Peyer's patch (tissue), 4 donors: ENCODE results near the gene AGAP1.

ENCODE experiments used
- POLR2A ChIP-seq, 2 donors: fragments of 450-650 bp; IDR thresholded peaks; one replicate each; pipeline ENCODE4 v1.5.1; 2017; ENCODE audit warnings: antibody characterized with exemption in 2 of 2, mild to moderate bottlenecking in 2 of 2, moderate library complexity in 2 of 2
- TF ChIP-seq, protein P1 (sequence below), 6 experiments: fragments of 450-650 bp in 4 of 6; fragments of 200-600 bp in 2 of 6; sonication (generic) in 1 of 6; IDR thresholded peaks; one replicate each; pipeline ENCODE4 v1.5.1; 2017 to 2019; ENCODE audit warnings: antibody characterized with exemption in 6 of 6, mild to moderate bottlenecking in 3 of 6, moderate library complexity in 1 of 6

DNA sequence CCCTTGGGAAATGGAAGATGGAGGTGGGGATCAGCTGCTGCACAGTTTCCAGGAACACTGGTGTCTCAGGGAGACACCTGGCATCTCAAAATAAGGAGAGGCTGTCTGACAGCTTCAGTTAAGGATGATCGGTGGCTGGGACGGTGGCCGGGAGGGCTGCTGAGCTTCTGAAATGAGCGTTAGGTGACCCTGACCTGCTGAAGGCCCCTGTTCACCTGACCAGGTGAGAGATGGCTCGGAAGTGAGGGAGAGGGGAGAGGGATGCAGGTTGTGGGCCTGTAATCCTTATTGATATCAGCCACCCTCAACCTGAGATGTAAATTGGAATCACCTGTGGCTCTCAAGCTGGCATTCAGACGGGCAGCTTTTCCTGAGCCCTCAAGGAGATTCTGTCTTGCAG, 99.0 kb downstream of the AGAP1 start:
- TF ChIP-seq, protein P1, sequence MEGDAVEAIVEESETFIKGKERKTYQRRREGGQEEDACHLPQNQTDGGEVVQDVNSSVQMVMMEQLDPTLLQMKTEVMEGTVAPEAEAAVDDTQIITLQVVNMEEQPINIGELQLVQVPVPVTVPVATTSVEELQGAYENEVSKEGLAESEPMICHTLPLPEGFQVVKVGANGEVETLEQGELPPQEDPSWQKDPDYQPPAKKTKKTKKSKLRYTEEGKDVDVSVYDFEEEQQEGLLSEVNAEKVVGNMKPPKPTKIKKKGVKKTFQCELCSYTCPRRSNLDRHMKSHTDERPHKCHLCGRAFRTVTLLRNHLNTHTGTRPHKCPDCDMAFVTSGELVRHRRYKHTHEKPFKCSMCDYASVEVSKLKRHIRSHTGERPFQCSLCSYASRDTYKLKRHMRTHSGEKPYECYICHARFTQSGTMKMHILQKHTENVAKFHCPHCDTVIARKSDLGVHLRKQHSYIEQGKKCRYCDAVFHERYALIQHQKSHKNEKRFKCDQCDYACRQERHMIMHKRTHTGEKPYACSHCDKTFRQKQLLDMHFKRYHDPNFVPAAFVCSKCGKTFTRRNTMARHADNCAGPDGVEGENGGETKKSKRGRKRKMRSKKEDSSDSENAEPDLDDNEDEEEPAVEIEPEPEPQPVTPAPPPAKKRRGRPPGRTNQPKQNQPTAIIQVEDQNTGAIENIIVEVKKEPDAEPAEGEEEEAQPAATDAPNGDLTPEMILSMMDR (IDR thresholded peaks at IDR 0.05) = no peak
- no peak for TF ChIP-seq POLR2A (IDR thresholded peaks at IDR 0.05)
